D721Med (cell line): Measurements from ENCODE around the gene CCDC124.

Source experiments
- DNase-seq: peaks from one replicate; pipeline ENCODE4 v3.0.0; 2011; ENCODE audit warnings: low spot score; ENCODE audit not compliant: insufficient read length
- FAIRE-seq: peaks from 2 replicates; lab custom pipeline; 2011; peaks lifted over from hg19 to GRCh38; lab: Jason Lieb, UNC
- TF ChIP-seq, protein P1 (sequence below): IDR thresholded peaks from 2 replicates; pipeline ENCODE4 v1.5.1; 2012; ENCODE audit warnings: mild to moderate bottlenecking, control low read depth; ENCODE audit not compliant: insufficient read depth; ENCODE audit errors: missing control alignments

Gene CCDC124

GRCh38 chr19:17938092-17938845 lies 5.5 kb downstream of the CCDC124 start:
- DNase-seq (peak; percentile 96), FAIRE-seq (no peak)
- TF ChIP-seq, protein P1, sequence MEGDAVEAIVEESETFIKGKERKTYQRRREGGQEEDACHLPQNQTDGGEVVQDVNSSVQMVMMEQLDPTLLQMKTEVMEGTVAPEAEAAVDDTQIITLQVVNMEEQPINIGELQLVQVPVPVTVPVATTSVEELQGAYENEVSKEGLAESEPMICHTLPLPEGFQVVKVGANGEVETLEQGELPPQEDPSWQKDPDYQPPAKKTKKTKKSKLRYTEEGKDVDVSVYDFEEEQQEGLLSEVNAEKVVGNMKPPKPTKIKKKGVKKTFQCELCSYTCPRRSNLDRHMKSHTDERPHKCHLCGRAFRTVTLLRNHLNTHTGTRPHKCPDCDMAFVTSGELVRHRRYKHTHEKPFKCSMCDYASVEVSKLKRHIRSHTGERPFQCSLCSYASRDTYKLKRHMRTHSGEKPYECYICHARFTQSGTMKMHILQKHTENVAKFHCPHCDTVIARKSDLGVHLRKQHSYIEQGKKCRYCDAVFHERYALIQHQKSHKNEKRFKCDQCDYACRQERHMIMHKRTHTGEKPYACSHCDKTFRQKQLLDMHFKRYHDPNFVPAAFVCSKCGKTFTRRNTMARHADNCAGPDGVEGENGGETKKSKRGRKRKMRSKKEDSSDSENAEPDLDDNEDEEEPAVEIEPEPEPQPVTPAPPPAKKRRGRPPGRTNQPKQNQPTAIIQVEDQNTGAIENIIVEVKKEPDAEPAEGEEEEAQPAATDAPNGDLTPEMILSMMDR = peak; percentile 95

GRCh38 chr19:17942181-17942580 lies 9.4 kb downstream of the CCDC124 start:
- TF ChIP-seq, protein P1 = no peak
- DNase-seq = no peak
- FAIRE-seq = no peak

DNA sequence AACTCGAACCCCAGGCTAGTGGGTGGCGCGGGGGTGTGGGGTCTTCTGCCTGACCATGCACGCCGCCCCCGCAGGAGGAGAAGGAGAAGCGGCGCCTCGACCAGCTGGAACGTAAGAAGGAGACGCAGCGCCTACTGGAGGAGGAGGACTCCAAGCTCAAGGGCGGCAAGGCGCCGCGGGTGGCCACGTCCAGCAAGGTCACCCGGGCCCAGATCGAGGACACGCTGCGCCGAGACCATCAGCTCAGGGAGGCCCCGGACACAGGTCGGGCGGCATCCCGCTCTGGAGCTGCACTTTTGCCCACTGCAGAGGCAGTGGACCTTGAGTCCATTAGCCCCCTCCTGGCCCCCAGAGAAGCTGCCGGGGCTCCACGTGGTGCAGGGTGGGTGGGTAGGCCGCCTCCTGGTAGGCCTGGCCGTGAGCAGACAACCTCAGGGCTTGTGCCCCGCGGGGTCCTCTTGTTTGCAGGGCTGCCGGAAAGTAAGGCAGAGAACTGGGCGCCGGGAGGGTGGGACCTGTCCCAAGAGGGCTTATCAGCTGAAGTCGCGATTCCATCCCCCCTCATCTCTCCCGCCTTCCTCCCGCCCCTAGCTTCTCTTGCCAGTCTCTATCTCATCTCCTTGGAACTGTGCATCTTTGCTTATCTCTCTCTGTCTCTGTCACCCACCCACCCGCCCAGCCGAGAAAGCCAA lies 9.9 kb downstream of the CCDC124 start:
- DNase-seq = no peak
- TF ChIP-seq, protein P1 = no peak
- FAIRE-seq = no peak

- FAIRE-seq = no peak
- TF ChIP-seq, protein P1 = no peak
- DNase-seq = no peak
Observed at GRCh38 chr19:17943274-17944221, 10.7 kb downstream of the CCDC124 start.

GRCh38 chr19:17944301-17944700 lies 11.5 kb downstream of the CCDC124 start:
- no peak for FAIRE-seq
- TF ChIP-seq, protein P1 = no peak
- DNase-seq = no peak

DNA sequence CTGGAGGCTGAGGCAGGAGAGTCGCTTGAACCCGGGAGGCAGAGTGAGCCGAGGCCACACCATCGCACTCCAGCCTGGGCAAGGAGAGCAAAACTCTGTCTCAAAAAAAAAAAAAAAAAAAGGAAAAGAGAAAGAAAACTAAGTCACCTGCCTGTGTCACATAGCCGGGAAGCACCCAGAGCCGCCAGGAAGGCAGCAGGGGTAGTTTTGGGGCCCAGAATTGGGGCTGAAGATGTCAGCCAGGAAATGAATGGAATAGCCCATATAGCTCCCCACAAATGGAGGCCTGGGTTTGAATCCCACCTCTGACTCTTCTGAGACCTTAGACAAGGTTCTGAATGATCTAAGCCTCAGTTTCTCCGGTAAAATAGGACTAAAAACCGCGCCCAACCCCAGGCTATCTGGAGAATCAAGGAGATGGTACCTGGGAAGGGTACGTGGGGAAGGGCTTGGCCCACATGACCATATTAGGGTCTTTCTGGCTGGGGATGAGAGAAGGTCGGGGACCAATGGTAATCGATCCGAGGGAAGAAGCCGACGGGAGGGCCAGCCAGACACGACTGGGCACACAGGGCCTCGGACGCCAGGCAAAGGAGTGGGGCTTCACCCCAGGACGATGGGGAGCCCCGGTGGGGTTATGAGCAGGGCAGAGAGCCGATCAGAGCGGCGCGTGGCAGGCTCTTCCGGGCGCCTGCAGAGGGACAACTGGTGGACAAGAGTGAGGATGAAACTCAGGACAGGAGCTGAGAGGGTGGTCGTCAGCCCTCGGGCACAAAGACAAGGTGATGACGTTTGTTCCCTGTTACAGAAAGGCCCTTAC lies 14.4 kb downstream of the CCDC124 start:
- TF ChIP-seq, protein P1 = no peak
- FAIRE-seq = no peak
- no peak for DNase-seq
